GM21367 (cell line): ENCODE data around the gene SLC17A9.
A peak's percentile ranks its signal among the peaks of the same experiment; 100 is the strongest.

Experiments
- ATAC-seq: cut with Tn5 transposase; IDR thresholded peaks from one replicate; pipeline ENCODE4 v1.9.1; 2021; ENCODE audit not compliant: unreplicated experiment

The SLC17A9 gene

DNA sequence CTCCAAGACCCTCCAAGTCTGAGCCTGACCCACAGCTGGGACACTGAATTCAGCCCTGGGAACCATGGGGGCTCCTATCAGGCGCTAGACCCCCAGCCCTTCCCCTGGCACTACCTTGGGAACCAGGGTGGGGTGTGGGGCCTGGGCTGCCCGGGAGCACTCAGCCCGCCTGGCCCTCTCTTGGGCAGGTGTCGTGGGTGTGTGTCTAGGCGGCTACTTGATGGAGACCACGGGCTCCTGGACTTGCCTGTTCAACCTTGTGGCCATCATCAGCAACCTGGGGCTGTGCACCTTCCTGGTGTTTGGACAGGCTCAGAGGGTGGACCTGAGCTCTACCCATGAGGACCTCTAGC lies 14.6 kb downstream of the SLC17A9 start:
- no peak for ATAC-seq

DNA sequence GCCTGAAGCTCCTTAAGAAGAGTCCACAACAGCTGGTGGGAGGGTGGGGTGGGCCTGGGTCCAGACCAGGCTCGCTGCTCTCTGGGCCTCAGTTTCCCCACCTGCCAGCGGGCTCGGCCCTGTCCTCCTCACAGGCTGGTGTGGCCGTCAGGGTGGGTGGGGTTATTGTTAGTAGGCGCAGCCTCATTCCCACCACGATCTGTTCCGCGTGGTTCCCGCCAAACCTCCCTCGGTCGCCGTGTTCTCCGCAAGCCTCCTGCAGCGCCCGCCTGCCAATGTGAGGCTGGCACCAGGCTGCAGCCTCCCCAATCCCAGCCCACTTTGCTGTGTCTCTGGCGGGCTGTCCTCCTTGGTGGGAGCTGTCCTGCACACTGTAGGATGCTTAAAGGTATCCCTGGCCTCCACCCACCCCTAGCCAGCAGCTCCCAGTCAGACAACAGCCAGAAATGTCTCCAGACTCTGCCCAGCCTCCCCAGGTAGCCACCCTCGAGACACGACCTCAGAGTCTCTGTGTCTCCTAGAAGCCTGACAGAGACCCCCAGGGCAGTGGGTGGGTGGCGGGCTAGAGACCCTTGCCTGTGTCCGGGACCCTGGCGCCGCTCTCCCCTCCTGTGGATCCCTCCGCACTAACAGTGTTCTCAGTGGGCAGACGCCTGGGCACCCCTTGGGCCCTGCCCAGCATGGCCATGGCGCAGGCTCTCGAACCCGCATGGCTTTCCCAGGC lies 15.3 kb downstream of the SLC17A9 start:
- ATAC-seq, result no peak

DNA sequence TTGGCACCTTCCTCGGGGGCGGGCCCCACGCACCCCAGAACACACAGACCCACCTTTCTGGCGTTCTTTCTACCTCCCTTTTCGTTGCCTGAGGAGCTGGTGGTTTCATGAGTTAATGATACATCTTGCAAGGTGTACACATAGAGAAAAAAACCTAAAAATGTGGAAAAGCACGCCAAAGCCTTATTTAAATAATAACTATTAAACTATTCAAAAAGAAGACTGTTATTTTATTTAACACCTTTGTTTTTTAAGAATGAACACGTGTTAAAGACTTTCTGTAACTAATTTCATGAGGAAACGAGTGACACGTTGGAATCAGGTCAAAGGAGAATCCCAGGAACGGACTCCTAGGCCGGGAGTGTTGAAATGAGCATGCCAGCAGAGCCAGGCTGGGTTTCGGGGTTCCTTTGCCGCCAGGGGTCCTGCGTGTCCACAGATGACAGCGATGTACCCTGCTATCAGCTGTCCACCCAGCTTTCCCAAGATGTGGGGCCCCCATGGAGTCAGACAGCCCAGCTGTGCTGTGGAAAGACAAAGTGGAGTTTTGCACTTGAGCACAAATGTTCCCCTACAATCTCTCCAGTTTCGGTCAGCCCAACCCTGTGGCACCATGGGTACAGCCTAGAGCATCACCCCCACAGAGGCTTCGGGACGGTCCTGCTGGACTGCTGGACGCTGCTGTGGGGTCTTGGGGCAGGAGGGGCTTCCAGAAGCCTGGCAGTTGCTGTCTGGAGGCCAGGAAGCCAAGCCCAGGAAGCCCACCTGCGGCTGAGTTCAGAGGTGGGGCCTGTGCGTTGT lies 16.1 kb downstream of the SLC17A9 start:
- ATAC-seq, result no peak

DNA sequence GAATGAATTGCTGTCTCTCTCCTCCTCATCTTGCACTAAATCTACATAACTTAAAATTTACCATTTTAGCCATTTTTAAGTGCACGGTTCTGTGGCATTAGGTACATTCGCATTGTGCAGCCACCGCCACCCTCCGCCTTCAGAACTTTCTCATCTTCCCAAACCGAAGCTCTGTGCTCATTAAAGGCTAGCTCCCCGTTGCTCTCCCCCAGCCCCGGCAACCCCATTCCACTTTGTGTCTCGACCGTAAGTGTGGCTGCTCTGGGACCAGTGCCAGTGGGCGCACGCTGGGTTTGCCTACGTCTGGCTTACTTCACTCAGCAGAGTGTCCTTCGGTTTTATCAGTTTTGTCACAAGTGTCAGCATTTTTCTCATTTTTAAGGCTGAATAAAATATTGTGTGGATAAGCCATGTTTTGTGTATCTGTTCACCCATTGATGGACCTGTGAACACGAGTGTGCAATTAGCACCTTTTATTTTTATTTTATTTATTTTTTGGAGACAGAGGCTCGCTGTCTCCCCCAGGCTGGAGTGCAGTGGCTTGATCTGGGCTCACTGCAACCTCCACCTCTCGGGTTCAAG lies 16.8 kb downstream of the SLC17A9 start:
- ATAC-seq, result no peak

DNA sequence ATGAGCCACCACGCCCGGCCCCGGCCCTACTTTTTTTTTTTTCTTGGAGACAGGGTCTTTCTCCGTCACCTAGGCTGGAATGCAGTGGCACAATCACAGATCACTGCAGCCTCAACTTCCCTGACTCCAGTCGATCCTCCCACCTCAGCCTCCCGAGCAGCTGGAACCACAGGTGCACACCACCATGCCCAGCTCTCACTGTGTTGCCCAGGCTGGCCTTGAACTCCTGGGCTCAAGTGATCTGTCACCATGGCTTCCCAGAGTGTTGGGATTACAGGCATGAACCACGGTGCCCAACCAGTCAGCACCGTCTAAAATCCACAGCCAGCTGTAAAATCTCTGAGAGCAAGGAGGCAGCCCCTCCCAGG lies 17.4 kb downstream of the SLC17A9 start:
- ATAC-seq, result no peak

DNA sequence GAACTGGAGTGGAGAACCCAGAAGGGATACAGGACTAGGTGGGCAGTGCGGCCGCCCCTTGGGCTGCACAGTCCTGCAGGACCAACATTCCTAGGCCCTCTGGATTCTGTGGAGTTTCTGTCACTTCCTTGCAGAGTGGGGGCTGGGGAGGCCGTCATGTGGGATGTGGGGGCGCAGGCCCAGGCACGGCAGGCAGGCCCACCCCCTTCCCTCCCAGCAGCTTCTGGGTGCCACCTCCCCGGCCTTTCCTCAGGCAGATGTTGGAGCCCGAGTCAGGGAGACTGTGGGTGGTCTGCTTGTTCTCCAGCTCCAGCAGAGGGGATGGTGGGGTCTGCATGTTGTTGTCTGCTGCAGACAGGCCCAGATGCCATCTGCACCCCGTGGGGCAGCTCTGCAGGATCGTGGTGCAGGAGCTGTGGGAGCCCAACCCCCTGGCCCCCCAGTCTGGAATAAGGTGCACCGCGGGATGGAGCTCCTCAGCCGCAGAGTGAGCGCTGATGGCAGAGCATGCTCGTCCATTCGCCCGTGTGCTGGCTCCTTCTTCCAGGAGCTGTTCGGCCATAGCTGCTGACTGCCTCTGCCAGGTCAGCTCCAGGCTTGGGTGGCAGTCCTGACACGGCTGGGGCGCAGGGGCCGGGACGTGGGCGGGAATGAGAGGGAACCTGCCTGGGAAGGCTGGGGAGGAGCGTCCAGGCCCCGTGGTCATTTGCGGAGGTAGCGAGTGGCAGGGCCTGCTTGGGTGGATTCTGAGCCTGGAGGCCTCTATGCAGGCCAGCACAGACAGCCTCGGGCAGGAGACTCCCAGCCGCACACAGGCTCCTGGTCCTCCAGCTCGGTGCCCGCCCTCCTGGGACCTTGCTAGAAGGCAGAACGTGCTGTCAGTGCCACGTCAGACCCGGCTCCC lies 18.1 kb downstream of the SLC17A9 start:
- ATAC-seq, result no peak

DNA sequence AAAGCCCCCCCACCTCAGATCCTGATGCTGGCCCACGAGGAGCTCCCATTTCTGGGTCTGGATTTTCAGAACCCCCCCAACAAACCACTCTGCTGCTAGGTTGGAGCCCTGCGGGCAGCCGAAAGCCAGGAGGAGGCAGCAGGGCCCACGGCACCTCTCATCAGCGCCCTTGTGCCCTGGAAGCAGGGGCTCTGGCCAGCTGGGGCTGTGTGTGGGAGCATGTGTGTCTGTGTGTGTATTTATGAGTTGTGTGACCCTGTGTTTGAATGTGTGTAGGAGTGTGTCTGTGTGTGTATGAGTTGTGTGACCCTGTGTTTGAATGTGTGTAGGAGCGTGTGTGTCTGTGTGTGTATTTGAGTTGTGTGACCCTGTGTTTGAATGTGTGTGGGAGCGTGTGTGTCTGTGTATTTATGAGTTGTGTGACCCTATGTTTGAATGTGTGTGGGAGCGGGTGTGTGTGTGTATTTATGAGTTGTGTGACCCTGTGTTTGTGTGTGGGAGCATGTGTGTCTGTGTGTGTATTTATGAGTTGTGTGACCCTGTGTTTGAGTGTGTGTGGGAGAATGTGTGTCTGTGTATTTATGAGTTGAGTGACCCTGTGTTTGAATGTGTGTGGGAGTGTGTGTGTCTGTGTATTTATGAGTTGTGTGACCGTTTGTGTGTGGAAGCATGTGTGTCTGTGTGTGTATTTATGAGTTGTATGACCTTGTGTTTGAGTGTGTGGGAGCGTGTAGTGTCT lies 18.9 kb downstream of the SLC17A9 start:
- ATAC-seq, result no peak

DNA sequence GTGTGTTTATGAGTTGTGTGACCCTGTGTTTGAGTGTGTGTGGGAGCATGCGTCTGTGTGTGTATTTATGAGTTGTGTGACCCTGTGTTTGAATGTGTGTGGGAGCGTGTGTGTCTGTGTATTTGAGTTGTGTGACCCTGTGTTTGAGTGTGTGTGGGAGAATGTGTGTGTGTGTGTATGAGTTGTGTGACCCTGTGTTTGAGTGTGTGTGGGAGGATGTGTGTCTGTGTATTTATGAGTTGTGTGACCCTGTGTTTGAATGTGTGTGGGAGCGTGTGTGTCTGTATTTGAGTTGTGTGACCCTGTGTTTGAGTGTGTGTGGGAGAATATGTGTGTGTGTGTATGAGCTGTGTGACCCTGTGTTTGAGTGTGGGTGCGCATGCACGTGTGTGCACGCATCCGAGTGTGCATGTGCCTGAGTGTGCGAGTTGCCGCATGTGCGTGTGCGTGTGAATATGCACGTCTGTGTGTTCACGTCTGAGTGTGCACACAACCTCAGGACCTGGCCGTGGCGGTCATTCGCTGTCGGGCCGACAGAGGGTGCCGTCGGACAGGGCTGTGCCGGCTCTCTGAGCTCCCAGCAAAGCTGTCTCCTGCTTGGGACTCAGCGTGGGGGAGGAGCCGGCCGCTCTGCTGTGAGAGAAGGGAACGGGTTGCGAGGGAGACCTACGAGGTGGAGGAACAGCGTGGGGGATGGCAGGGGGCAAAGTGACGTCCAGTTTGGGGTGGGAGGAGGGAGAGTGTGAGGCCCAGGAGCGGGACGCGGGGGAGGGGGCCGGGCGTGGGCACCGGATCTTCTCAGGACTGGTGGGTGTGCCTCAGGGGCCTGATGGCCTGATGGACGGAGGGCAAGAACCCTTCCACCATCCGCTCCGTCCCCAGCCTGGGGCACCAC lies 19.7 kb downstream of the SLC17A9 start:
- ATAC-seq, result peak; percentile 57

DNA sequence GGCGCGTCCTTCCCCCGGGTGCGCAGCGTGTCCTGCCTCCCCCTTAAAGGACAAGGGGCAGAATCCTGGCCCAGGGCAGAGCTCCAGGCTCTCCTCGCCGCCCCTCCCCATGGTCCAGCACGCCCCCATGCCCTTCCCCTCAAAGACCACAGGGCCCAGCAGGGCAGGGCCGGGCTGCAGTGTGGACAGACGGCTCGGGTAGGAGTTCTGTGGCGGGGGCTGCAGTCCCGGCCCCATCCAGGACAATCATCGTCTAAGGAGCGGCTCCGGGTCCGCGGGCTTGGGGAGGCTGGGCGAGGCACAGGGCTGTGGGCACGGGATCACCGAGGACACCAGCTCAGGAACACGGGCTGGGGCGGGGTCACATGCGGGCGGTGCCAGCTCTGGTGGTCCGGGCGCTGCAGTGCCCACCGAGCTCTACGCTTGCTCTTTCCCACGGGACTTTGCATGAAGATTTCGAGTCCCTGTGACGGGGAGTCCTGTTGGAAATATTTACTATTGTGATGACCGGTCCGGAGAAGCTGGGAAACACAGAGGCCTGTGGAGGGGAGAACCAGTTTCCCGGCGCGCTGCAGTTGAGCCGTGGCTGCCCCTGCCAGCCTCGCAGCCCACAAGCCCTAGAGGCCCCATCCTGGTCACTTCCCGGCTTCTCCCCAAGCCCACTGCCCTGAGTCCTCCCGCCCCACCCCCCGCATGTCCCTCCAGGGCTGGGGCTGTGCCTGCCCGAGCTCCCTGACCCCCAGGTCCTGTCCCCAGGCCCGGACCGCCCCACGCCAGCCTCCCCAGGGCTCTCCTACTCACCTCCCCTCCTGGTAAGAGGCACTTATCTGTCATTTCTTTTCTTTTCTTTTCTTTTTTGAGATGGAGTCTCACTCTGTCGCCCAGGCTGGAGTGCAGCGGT lies 20.6 kb downstream of the SLC17A9 start:
- no peak for ATAC-seq

DNA sequence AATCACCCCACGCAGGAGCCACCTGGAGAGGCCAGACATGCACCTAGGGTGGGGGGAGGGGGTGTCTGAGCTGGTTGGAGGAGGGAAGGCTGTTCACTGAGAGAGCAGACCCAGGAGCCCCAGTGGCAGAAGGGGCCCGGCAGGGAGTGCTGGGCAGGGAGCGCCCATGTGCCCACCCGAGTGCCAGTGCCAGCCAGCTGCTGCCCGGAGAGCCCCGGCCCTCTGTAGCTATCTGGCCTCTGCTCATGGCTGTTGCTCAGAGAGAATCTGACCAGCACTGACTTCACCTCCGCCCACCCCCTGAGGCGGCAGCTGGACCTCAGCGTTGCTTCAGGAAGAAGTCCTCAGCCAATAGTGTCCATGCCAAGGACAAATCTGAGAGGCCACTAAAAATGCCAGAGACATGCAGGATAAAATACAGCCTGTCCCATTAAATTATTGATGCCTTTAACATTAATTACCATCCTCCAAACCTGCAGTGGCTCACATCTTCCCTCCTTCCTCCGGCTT lies 22.8 kb downstream of the SLC17A9 start:
- no peak for ATAC-seq

DNA sequence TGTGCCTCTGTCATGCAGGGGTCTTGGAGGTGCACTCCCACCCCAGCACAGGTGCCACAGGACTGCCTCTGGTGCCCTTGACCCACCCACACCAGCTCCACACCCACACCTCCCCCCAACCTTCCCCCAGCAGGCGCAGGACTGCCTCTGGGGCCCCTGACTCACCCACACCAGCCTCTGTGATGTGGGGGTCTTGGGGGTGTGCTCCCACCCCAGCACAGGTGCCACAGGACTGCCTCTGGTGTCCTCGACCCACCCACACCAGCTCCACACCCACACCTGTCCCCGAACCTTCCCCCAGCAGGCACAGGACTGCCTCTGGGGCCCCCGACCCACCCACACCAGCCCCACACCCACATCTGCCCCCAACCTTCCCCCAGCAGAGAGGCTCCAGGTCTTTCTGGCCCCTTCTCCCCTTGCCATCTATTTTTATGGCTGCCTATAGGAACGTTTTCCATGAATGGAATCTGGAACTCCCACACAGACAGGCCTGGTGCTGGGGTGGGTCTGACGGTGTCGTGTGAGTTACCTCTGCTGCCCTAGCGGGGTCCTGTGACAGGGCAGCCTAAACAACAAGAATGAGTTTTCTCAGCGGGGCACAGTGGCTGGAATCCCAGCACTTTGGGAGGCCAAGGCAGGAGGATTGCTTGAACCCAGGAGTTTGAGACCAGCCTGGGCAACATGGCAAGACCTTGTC lies 23.5 kb downstream of the SLC17A9 start:
- ATAC-seq, result no peak

DNA sequence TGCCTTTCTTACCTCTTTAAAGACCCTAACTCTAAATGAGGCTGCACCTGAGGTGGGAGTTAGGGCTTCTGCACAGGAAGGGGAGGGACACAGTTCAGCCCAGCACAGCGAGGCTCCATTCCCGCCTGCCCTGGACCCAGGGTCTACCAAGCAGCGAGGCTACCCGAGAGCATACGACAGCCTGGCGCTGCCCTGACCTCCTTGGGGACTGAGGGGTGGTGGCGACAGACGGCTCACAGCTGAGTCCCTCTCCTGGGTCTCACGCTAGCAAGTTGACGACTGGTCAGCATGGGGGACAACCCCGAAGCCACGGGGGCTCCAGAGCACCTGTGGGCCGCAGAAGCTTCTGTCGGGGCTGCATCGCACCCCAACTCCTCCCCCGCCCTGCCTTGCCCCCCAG lies 24.4 kb downstream of the SLC17A9 start:
- no peak for ATAC-seq

DNA sequence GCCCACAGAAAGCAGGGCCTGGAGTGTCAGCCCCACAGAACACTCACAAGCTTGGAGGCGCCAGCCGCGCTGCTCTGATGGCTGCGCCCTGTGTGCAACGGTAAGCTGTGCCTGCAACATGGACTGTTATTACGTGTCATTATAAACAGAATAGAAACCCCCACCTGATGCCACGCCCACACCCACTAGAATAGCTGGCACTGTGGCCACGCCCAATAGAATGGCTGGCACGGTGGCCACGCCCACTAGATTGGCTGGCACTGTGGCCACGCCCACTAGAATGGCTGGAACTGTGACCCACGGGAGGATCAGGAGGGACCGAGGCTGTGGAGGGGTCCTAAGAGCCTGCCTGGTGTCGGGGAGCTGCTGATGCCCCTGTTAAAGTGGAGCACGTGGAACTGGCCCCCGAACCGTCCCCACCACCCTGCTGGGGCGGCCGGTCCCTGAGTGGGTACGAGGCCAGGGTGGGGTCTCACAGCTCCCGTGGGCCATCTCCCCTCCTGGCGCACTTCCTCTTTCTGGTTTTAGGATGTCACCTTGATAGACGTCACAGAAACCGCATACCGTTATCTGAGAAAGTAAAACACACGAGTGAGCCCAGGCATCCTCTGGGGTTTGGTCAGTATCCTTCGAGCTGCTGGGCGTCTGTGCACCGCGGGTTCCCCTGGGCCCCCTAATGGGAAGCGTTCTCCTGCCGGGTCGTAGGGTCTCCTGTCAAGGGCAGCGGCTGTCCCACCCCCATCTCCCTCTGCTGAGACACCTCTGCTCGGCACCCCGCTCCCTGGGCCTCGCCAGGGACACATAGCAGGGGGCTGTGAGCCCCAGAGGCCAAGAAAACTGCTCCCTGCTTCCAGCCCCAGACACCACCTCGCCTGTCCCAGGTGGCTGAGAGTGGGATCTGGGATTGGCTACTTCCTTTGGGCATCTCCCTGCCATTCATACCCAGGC lies 25.4 kb downstream of the SLC17A9 start:
- peak; percentile 47 for ATAC-seq

DNA sequence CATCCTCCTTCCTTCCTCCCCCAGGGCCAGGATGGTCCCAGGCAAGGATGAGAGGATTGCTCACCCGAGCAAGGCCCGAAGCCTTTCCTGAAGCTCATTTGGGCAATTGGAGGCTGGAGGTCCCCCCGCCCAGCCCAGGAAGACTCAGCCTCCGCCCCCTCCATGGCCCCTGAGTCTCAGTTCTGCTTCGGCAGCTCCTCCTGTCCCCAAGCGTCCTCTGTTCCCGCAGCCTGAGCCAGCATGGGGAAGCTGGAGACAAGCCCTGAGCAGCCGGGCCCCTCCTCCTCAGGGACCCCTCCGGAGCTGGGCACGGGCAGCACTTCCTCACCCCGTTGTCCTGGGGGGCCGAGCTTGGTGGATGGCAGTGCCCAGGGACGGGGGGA lies 26.0 kb downstream of the SLC17A9 start:
- ATAC-seq, result no peak

DNA sequence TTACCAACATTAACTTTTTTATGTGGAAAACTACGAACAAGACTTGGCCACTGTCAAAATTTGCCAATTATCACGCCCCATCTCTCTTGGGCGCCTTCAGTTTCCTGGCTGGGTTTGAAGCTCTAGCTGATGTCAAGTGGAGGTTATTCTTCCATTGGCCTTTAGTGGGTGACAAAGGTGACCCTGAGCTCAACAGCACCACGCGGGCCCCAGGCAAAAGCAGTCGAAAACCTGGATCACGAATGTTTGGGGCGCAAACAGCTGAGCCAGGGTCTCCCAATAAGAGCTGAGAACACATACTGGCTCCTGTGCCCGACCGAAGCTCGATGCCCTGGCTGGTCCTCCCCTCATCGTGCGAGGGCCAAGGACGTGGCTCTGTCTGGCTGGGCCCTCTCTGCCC lies 26.8 kb downstream of the SLC17A9 start:
- ATAC-seq, result no peak

DNA sequence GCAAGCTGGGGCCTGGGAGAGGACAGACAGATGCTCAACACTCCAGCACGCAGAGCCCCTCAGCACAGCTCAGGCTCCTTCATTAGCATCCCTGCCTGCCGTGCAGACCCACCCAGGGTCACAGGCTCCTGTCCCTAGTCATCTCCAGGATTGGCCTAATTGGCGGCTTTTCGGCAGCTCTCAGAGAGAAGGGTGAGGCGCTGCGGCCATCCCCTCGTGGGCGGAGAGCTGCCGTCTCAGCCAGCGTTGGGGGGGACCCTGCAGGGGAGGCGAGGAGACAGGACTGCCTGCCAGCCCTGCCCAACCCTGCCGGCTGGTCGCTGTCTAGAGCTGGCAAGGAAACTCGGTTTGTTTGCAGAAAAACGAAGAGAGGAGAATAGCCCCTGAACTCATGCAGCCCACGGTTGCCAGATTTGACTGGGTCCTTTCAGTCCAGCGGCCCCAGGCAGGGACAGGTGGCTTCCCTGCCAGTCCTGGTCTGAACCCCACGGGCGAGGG lies 27.4 kb downstream of the SLC17A9 start:
- no peak for ATAC-seq
